ENCODE results near the gene OPRM1. TPM values are rescaled to one million over a fixed set of nuclear protein-coding genes. Genes with fewer than 3 reads are reported as not detected.
A peak's percentile ranks its signal among the peaks of the same experiment; 100 is the strongest.

The OPRM1 gene
- total RNA-seq, 2 experiments from 2014 or later = not detected

DNA sequence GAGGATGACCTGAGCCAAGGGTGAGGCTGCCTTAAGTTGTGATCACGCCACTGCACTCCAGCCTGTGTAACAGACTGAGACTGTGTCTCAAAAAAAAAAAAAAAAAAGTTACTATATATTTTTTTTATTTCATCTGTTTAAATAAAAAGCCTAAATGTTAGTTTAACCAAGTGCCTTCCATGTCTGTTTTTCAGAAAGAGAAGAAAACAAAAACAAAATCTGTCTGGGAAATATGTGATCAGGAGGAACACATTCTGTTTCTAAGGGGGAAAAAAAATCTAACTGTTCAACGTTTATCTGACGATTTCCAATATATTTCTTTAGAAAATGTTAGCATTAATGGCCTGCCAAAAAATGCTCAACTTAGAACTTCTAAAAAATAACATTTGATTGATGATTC is 170.5 kb downstream of the OPRM1 start:
- Mint-ChIP-seq H3K27ac (no peak overlapping the region), H3K27me3 (no peaks in the 10 kb centered on the region), H3K9me3 (no peaks in the 10 kb centered on the region), H3K4me1 (no peaks in the 10 kb centered on the region), H3K36me3 (ENCODE audit: low read depth) (peaks cover 48% of the 10 kb centered on the region), H3K4me3 (no peak overlapping the region)
- CTCF ChIA-PET = no interaction called here
- no peak for DNase-seq
- POLR2A ChIA-PET = no interaction called here

DNA sequence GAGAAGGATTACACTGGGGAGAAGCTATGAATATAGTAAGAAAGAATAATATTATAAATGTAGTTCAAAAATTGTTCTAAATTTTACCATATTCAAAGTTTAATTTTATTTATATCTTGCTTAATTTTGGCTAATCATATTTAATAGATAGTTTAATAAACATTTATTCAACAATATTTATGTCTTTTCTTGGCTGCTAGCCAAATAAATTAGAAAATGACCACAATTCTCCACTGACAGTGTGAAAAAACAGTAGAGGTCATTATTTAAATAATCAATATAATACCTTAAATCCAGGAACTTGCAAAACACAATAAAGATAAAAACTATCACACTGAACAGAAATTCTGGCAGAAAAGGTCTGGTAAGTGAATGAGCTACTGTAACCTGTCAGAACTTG is 171.6 kb downstream of the OPRM1 start:
- Mint-ChIP-seq H3K36me3 (ENCODE audit: low read depth) (peaks cover 43% of the 10 kb centered on the region), H3K9me3 (no peaks in the 10 kb centered on the region), H3K4me1 (no peaks in the 10 kb centered on the region), H3K27ac (no peak overlapping the region), H3K4me3 (no peak overlapping the region), H3K27me3 (no peaks in the 10 kb centered on the region)
- ChIA-PET CTCF (no interaction called here), POLR2A (no interaction called here)
- DNase-seq = no peak

DNA sequence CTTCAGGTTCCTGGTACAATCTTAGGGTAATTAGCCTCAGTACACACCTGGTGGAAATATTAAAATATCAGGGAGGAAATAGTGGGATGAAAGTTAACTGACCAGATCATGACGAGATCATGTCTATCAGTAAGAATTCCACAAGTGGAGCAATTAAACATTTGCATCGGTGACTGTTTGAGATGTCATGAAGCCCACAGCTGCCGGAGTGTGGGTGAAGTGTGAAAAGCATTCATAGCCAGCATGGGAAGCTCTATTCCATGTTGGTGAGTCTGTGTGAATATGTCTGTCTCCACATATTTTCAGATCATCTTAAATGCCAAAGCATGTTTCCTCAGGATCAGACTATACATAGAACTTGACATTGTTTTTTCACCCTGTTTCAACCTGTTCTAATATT is 174.7 kb downstream of the OPRM1 start:
- no peak for DNase-seq
- no peak overlapping the region for H3K4me3 Mint-ChIP-seq
- H3K27me3 Mint-ChIP-seq = no peaks in the 10 kb centered on the region
- H3K36me3 Mint-ChIP-seq (ENCODE audit: low read depth) = peaks cover 16% of the 10 kb centered on the region
- CTCF ChIA-PET = interaction anchor here (0.6 kb wide), 1 partner anchor 1055 kb away, joined by 3 read pairs; no protein-coding TSS in a partner anchor
- POLR2A ChIA-PET = no interaction called here
- H3K4me1 Mint-ChIP-seq = peaks cover 5% of the 10 kb centered on the region
- H3K9me3 Mint-ChIP-seq = no peaks in the 10 kb centered on the region
- H3K27ac Mint-ChIP-seq = no peak overlapping the region

GRCh38 chr6:154218301-154218700 is 179.3 kb downstream of the OPRM1 start:
- POLR2A ChIA-PET = no interaction called here
- Mint-ChIP-seq H3K4me1 (peaks cover 7% of the 10 kb centered on the region), H3K27ac (no peak overlapping the region), H3K9me3 (no peaks in the 10 kb centered on the region), H3K27me3 (no peaks in the 10 kb centered on the region), H3K36me3 (ENCODE audit: low read depth) (peaks cover 20% of the 10 kb centered on the region), H3K4me3 (no peak overlapping the region)
- no peak for DNase-seq
- CTCF ChIA-PET = no interaction called here

GRCh38 chr6:154218787-154219186 is 179.7 kb downstream of the OPRM1 start:
- no peak for DNase-seq
- no peak overlapping the region for H3K4me3 Mint-ChIP-seq
- peaks cover 18% of the 10 kb centered on the region for H3K36me3 Mint-ChIP-seq (ENCODE audit: low read depth)
- H3K9me3 Mint-ChIP-seq = no peaks in the 10 kb centered on the region
- ChIA-PET POLR2A (no interaction called here), CTCF (no interaction called here)
- H3K27ac Mint-ChIP-seq = no peak overlapping the region
- H3K4me1 Mint-ChIP-seq = peaks cover 7% of the 10 kb centered on the region
- H3K27me3 Mint-ChIP-seq = no peaks in the 10 kb centered on the region

DNA sequence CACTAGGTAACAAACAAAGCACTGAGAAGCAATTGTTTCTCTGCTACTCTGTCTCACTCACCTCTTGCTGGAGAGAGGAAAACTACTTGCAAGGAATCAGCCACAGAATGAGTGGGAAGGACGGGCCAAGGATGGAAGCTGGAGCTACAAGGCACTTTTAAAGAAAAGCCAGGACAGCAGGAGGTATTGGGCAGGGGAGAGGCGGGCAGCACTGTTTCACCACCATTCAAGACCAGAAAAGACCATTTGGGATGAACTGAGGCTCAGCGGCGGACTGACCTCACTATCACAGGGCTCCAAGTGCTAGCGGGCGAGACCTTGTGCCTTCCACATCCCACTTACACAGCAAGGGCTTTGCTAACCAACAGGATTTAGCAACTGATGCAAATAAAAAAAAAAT is 180.2 kb downstream of the OPRM1 start:
- Mint-ChIP-seq H3K36me3 (ENCODE audit: low read depth) (peaks cover 15% of the 10 kb centered on the region), H3K4me1 (peaks cover 7% of the 10 kb centered on the region), H3K9me3 (no peaks in the 10 kb centered on the region), H3K27ac (no peak overlapping the region), H3K4me3 (no peak overlapping the region), H3K27me3 (no peaks in the 10 kb centered on the region)
- ChIA-PET CTCF (no interaction called here), POLR2A (no interaction called here)
- no peak for DNase-seq

DNA sequence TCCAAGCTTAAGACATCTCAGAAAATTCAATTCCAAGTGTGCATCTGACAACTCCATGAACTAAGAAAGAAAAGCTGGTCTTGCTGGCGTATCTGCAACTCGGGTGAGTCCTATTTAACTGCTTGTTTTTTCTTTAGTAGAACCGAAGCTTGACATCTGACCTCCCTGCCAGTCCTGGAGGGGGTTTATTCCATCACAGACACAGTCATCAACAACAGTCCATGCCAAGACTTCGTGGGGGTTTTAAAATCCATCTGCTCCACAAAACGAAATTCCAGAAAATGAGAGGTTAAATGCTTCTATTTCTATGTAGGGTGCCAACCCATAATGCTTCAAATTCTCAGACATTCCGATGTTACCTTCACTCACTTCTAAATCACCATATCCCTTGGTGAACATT is 183.7 kb downstream of the OPRM1 start:
- Mint-ChIP-seq H3K4me1 (peaks cover 16% of the 10 kb centered on the region), H3K36me3 (ENCODE audit: low read depth) (peaks cover 15% of the 10 kb centered on the region), H3K27ac (no peak overlapping the region), H3K9me3 (no peaks in the 10 kb centered on the region), H3K27me3 (no peaks in the 10 kb centered on the region), H3K4me3 (no peak overlapping the region)
- CTCF ChIA-PET = no interaction called here
- no peak for DNase-seq
- POLR2A ChIA-PET = no interaction called here

- ChIA-PET POLR2A (no interaction called here), CTCF (interaction anchor here (0.7 to 0.9 kb wide), 2 partner anchors 10 to 54 kb away, joined by 3 read pairs; no protein-coding TSS in a partner anchor)
- Mint-ChIP-seq H3K4me3 (no peak overlapping the region), H3K36me3 (ENCODE audit: low read depth) (peaks cover 15% of the 10 kb centered on the region), H3K27me3 (no peaks in the 10 kb centered on the region), H3K9me3 (no peaks in the 10 kb centered on the region), H3K4me1 (peaks cover 16% of the 10 kb centered on the region), H3K27ac (no peak overlapping the region)
- no peak for DNase-seq
These were observed 184.3 kb downstream of the OPRM1 start for GRCh38 chr6:154223296-154223695.

GRCh38 chr6:154226461-154226860 is 187.4 kb downstream of the OPRM1 start:
- CTCF ChIA-PET = interaction anchor here (1.0 to 1.3 kb wide), 2 partner anchors 23 to 51 kb away, joined by 4 read pairs; no protein-coding TSS in a partner anchor
- H3K4me3 Mint-ChIP-seq = no peak overlapping the region
- peaks cover 36% of the 10 kb centered on the region for H3K4me1 Mint-ChIP-seq
- no peak for DNase-seq
- peaks cover 10% of the 10 kb centered on the region for H3K36me3 Mint-ChIP-seq (ENCODE audit: low read depth)
- no peak overlapping the region for H3K27ac Mint-ChIP-seq
- POLR2A ChIA-PET = no interaction called here
- H3K27me3 Mint-ChIP-seq = no peaks in the 10 kb centered on the region
- no peaks in the 10 kb centered on the region for H3K9me3 Mint-ChIP-seq

DNA sequence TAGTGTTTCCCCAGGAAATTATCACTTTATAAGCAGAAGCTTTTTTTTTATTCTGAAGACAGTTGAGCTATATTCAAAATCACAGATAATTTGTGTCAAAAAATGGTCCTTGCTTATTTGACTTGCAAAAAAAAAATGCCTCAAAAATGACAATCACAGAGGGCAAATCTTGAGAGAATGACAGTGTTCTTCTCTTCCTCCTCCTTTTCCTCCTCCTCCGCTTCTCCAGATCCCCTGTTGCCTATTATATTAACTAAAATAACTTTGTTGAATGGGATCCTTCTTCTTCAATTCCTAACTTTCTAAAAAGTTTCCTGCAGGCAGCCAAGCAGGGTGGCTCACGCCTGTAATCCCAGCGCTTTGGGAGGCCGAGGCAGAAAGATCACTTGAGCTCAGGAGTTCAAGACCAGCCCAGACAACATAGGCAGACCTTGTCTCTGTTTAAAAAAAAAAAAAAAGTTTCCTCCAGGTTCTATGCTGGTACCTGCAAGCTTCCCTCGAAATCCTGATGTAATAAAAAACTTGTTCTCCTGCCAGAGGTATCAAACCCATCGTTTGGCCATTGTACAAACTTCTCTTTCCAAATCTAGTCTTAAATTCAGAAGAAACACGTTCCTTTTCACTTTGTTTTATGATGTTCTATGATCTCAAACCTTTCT is 189.0 kb downstream of the OPRM1 start:
- H3K36me3 Mint-ChIP-seq (ENCODE audit: low read depth) = peaks cover 2% of the 10 kb centered on the region
- H3K4me1 Mint-ChIP-seq = peaks cover 48% of the 10 kb centered on the region
- no peaks in the 10 kb centered on the region for H3K27me3 Mint-ChIP-seq
- POLR2A ChIA-PET = no interaction called here
- CTCF ChIA-PET = interaction anchor here (0.7 to 1.3 kb wide), 2 partner anchors 9 to 49 kb away, joined by 3 to 4 read pairs; no protein-coding TSS in a partner anchor
- H3K4me3 Mint-ChIP-seq = no peak overlapping the region
- H3K27ac Mint-ChIP-seq = no peak overlapping the region
- H3K9me3 Mint-ChIP-seq = no peaks in the 10 kb centered on the region
- DNase-seq = no peak

GRCh38 chr6:154228521-154228905 is 189.5 kb downstream of the OPRM1 start:
- no peak overlapping the region for H3K4me3 Mint-ChIP-seq
- H3K27ac Mint-ChIP-seq = no peak overlapping the region
- CTCF ChIA-PET = no interaction called here
- DNase-seq = no peak
- no peaks in the 10 kb centered on the region for H3K27me3 Mint-ChIP-seq
- POLR2A ChIA-PET = interaction anchor here (2.2 kb wide), 1 partner anchor 13 kb away, joined by 9 read pairs; no protein-coding TSS in a partner anchor
- H3K36me3 Mint-ChIP-seq (ENCODE audit: low read depth) = no peaks in the 10 kb centered on the region
- no peaks in the 10 kb centered on the region for H3K9me3 Mint-ChIP-seq
- peaks cover 53% of the 10 kb centered on the region for H3K4me1 Mint-ChIP-seq

DNA sequence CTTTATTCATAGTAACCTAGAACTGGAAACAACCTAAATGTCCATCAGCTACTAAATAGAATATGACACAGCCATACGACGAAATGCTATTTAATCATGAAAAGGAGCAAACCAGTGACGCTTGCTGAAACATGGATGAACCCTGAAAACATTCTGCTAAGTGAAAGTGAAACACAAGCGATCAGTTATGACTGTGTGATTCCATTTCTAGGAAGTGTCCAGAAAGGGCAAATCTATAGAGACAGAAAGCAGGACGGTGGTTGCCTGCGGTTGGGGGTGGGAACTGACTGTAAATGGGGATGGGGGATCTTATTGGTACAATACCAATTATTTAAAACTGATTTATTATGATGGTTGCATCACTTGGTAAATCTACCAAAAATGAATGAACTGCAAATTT is 190.7 kb downstream of the OPRM1 start:
- Mint-ChIP-seq H3K36me3 (ENCODE audit: low read depth) (no peaks in the 10 kb centered on the region), H3K4me3 (peak overlapping the region; percentile 71), H3K4me1 (peaks cover 64% of the 10 kb centered on the region), H3K27ac (peak overlapping the region; percentile 75), H3K27me3 (no peaks in the 10 kb centered on the region), H3K9me3 (no peaks in the 10 kb centered on the region)
- ChIA-PET POLR2A (interaction anchor here (1.8 to 7.4 kb wide), 3 partner anchors 11 to 22 kb away, joined by 5 to 116 read pairs (median 9); no protein-coding TSS in a partner anchor), CTCF (interaction anchor here (1.2 to 1.4 kb wide), 2 partner anchors 20 to 73 kb away, joined by 5 read pairs; no protein-coding TSS in a partner anchor)
- peak; percentile 77 for DNase-seq

GRCh38 chr6:154230393-154230792 is 191.4 kb downstream of the OPRM1 start:
- Mint-ChIP-seq H3K27ac (peak overlapping the region; percentile 75), H3K36me3 (ENCODE audit: low read depth) (no peaks in the 10 kb centered on the region), H3K9me3 (no peaks in the 10 kb centered on the region), H3K27me3 (no peaks in the 10 kb centered on the region), H3K4me3 (peak overlapping the region; percentile 71), H3K4me1 (peaks cover 66% of the 10 kb centered on the region)
- CTCF ChIA-PET = interaction anchor here (1.2 to 1.4 kb wide), 2 partner anchors 19 to 73 kb away, joined by 5 read pairs; no protein-coding TSS in a partner anchor
- POLR2A ChIA-PET = interaction anchor here (1.8 to 7.4 kb wide), 4 partner anchors 11 to 73 kb away, joined by 5 to 116 read pairs (median 10); no protein-coding TSS in a partner anchor
- DNase-seq = no peak

Measured in activated CD4-positive, alpha-beta memory T cell treated with anti-CD3 and anti-CD28 coated beads, Interleukin-2, amount 10 ng/mL, durations not matched to agents 7 days and 5 days (primary cell).